Lung (tissue), 12 donors: ENCODE data around the gene TRAF3IP3. TPM values are rescaled to one million over a fixed set of nuclear protein-coding genes. Genes with fewer than 3 reads are reported as not detected.

ENCODE experiments used
- ATAC-seq: fragments of 200-7000 bp; cut with Tn5 transposase; one replicate; pipeline ENCODE4 v1.9.1; 2020; ENCODE audit warnings: moderate number of reproducible peaks; ENCODE audit not compliant: insufficient read depth, low FRiP score
- DNase-seq, 3 donors: peaks; one replicate each; pipeline ENCODE4 v3.0.0-alpha.2; 2013 to 2017
- H3K27ac ChIP-seq, 2 donors: one replicate each; pipeline ENCODE4 v1.5.1; 2013; ENCODE audit warnings: mild to moderate bottlenecking in 2 of 2, moderate library complexity in 2 of 2, control low read depth in 1 of 2, inconsistent platforms in 1 of 2, low read depth in 1 of 2, low read length in 1 of 2
- H3K27me3 ChIP-seq, 3 donors: one replicate each; pipeline ENCODE4 v1.5.1; 2013; ENCODE audit warnings: low read length in 2 of 3; ENCODE audit not compliant: control insufficient read depth in 3 of 3, insufficient read depth in 3 of 3
- H3K36me3 ChIP-seq, 4 donors: one replicate each; pipeline ENCODE4 v1.5.1; 2013; ENCODE audit warnings: low read length in 4 of 4, mild to moderate bottlenecking in 1 of 4, moderate library complexity in 1 of 4; ENCODE audit not compliant: control insufficient read depth in 4 of 4, insufficient read depth in 4 of 4
- H3K4me1 ChIP-seq, 5 donors: one replicate each; pipeline ENCODE4 v1.5.1; 2013; ENCODE audit warnings: low read length in 5 of 5, mild to moderate bottlenecking in 2 of 5, moderate library complexity in 1 of 5; ENCODE audit not compliant: control insufficient read depth in 5 of 5, insufficient read depth in 5 of 5
- H3K4me3 ChIP-seq: one replicate; pipeline ENCODE4 v1.5.1; 2013; ENCODE audit warnings: mild to moderate bottlenecking, control low read depth, moderate library complexity
- H3K9ac ChIP-seq, 2 donors: one replicate each; pipeline ENCODE4 v1.5.1; 2013; ENCODE audit warnings: low read length in 2 of 2, control low read depth in 1 of 2; ENCODE audit not compliant: insufficient read depth in 1 of 2
- H3K9me3 ChIP-seq, 4 donors: one replicate each; pipeline ENCODE4 v1.5.1; 2013; ENCODE audit warnings: low read length in 3 of 4, mild to moderate bottlenecking in 1 of 4, moderate library complexity in 1 of 4; ENCODE audit not compliant: control insufficient read depth in 4 of 4, insufficient read depth in 3 of 4
- WGBS, 2 donors: extraction: QIAGEN DNeasy Blood & Tissue Kit; methylation state at CpG; one replicate each; pipeline ENCODE4 v1.1.7; 2013; 5-methylcytosine and 5-hydroxymethylcytosine counted together
- polyA plus RNA-seq, 2 donors: library from polyadenylated mRNA; stranded (reverse); fragments of 200-250 nt; gene quantifications; one replicate each; pipeline ENCODE4 v1.2.1, GENCODE V29; 2013
- total RNA-seq, 2 donors: library from RNA; depleted of rRNA in 1 of 2; stranded (reverse); fragments of >200 nt in 1 of 2; gene quantifications; one replicate each; pipeline ENCODE4 v1.2.1, GENCODE V29; 2014 to 2021
- TF ChIP-seq, protein P1 (sequence below): IDR thresholded peaks from 2 replicates; pipeline ENCODE4 v1.5.1; 2012; ENCODE audit warnings: mild to moderate bottlenecking; ENCODE audit errors: control extremely low read depth, extremely low read depth
- donor health status: control.
- donor health status: control.
- donor health status: Bipolar disorder and iron deficiency.
- donor health status: healthy.
- donor health status: DM: yes; HTN: yes; CAD: no.

The TRAF3IP3 gene
- total and polyA plus RNA-seq, 4 donors = 6.0 to 15.7 (median 7.6) TPM

- Histone ChIP-seq H3K27me3 (peaks cover 0 to 6% (median 5%) of the 10 kb centered on the region in 3 donors), H3K4me1 (peaks cover 0 to 5% (median 0%) of the 10 kb centered on the region in 5 donors), H3K36me3 (no peaks in the 10 kb centered on the region), H3K9me3 (no peaks in the 10 kb centered on the region), H3K9ac (no peak overlapping the region), H3K27ac (no peak overlapping the region), H3K4me3 (no peak overlapping the region)
- 84 to 95% methylated on average over 4 of the region's 4 CpGs for WGBS, 2 donors
- DNase-seq = no peak
- no peak for ATAC-seq
- TF ChIP-seq, protein P1, sequence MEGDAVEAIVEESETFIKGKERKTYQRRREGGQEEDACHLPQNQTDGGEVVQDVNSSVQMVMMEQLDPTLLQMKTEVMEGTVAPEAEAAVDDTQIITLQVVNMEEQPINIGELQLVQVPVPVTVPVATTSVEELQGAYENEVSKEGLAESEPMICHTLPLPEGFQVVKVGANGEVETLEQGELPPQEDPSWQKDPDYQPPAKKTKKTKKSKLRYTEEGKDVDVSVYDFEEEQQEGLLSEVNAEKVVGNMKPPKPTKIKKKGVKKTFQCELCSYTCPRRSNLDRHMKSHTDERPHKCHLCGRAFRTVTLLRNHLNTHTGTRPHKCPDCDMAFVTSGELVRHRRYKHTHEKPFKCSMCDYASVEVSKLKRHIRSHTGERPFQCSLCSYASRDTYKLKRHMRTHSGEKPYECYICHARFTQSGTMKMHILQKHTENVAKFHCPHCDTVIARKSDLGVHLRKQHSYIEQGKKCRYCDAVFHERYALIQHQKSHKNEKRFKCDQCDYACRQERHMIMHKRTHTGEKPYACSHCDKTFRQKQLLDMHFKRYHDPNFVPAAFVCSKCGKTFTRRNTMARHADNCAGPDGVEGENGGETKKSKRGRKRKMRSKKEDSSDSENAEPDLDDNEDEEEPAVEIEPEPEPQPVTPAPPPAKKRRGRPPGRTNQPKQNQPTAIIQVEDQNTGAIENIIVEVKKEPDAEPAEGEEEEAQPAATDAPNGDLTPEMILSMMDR = no peak
Measured at GRCh38 chr1:209807509-209807908, 51.7 kb downstream of the TRAF3IP3 start.

DNA sequence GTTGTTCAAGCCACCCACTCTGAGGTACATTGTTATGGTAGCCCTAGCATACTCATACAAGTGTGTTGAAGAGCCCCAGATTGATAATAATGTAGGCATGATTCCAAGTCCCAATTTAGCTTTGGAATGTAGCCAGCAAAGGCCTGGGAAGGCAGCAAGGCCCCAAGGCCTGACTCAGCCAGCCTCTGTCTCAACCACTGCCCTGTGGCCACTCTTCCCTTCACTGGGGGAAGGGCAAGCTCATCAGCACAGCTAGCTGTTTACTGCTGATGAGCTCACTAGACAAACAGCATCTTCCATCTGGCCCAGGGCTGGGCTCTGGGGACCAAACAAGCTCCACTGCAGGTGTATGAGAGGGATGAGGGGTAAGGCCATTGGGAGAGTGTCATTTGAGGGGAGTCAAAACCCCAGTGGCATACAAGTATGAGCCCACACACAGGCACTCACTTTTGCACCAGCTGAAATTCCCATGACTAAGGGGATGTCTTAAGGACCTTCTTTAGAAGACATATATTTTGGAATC, 52.3 kb downstream of the TRAF3IP3 start:
- Histone ChIP-seq H3K27ac (peak overlapping the region in 1 of 2 donors; percentile 65), H3K4me1 (peaks cover 0 to 5% (median 0%) of the 10 kb centered on the region in 5 donors), H3K27me3 (peaks cover 0 to 5% (median 3%) of the 10 kb centered on the region in 3 donors), H3K9ac (no peak overlapping the region), H3K9me3 (no peaks in the 10 kb centered on the region), H3K4me3 (no peak overlapping the region), H3K36me3 (no peaks in the 10 kb centered on the region)
- DNase-seq (peak; percentile 40 to 72 (median 68)), ATAC-seq (no peak)
- TF ChIP-seq, protein P1 = no peak

GRCh38 chr1:209809611-209810010, 53.8 kb downstream of the TRAF3IP3 start:
- H3K36me3 ChIP-seq = no peaks in the 10 kb centered on the region
- H3K4me1 ChIP-seq = peaks cover 0 to 5% (median 0%) of the 10 kb centered on the region in 5 donors
- no peak overlapping the region for H3K27ac ChIP-seq
- TF ChIP-seq, protein P1 = no peak
- no peak overlapping the region for H3K9ac ChIP-seq
- no peak for ATAC-seq
- peaks cover 0 to 5% (median 2%) of the 10 kb centered on the region in 3 donors for H3K27me3 ChIP-seq
- no peak overlapping the region for H3K4me3 ChIP-seq
- DNase-seq = no peak
- H3K9me3 ChIP-seq = no peaks in the 10 kb centered on the region
- 90 to 92% methylated on average over 4 of the region's 4 CpGs for WGBS, 2 donors

GRCh38 chr1:209810783-209811182, 54.9 kb downstream of the TRAF3IP3 start:
- peaks cover 0 to 5% (median under 1%) of the 10 kb centered on the region in 3 donors for H3K27me3 ChIP-seq
- H3K36me3 ChIP-seq = no peaks in the 10 kb centered on the region
- WGBS, 2 donors = 85 to 92% methylated on average over 5 of the region's 5 CpGs
- H3K9ac ChIP-seq = no peak overlapping the region
- ATAC-seq = no peak
- TF ChIP-seq, protein P1 = no peak
- H3K4me1 ChIP-seq = peaks cover 0 to 5% (median 0%) of the 10 kb centered on the region in 5 donors
- DNase-seq = no peak
- H3K9me3 ChIP-seq = no peaks in the 10 kb centered on the region
- H3K4me3 ChIP-seq = no peak overlapping the region
- H3K27ac ChIP-seq = no peak overlapping the region
